A673 (cell line): ENCODE measurements around the gene ZNF664. TPM values are rescaled to one million over a fixed set of nuclear protein-coding genes. Genes with fewer than 3 reads are reported as not detected.

ENCODE experiments used
- BruUV-seq: library from RNA; stranded (reverse); fragments of 400-500 nt; replicated peaks from 2 replicates; lab custom pipeline; 2021; lab: Mats Ljungman, UMichigan
- CTCF ChIA-PET: fragments of 300-600 bp; sonication (Branson Sonifier 250); formaldehyde crosslinking; loops from one replicate; lab custom pipeline; 2022; ENCODE audit warnings: antibody characterized with exemption; lab: Charles Lee
- POLR2A ChIA-PET: fragments of 300-600 bp; sonication (Branson Sonifier 250); formaldehyde crosslinking; loops from one replicate; lab custom pipeline; 2022; ENCODE audit warnings: antibody characterized with exemption; ENCODE audit not compliant: low non-redundant PET; lab: Charles Lee
- DNase-seq: peaks from one replicate; pipeline ENCODE4 v3.0.0-alpha.2; 2015; ENCODE audit warnings: low spot score
- H3K27ac ChIP-seq: fragments of 200-600 bp; sonication (generic); 2 replicates; pipeline ENCODE4 v1.5.1; 2016; ENCODE audit warnings: mixed run types, low read depth, mild to moderate bottlenecking, mixed read lengths, antibody characterized with exemption, low read length; ENCODE audit not compliant: poor library complexity, severe bottlenecking
- H3K27me3 ChIP-seq: fragments of 200-600 bp; sonication (generic); replicated peaks from 2 replicates; pipeline ENCODE4 v1.6.1; 2017; ENCODE audit warnings: mixed run types, low read depth, mild to moderate bottlenecking, mixed read lengths, antibody characterized with exemption, low read length; ENCODE audit not compliant: insufficient read depth, poor library complexity
- H3K36me3 ChIP-seq: fragments of 200-600 bp; sonication (generic); 2 replicates; pipeline ENCODE4 v1.6.1; 2016; ENCODE audit warnings: mixed run types, mild to moderate bottlenecking, mixed read lengths, antibody characterized with exemption, low read length; ENCODE audit not compliant: insufficient read depth, poor library complexity, severe bottlenecking
- H3K4me1 ChIP-seq: fragments of 200-600 bp; sonication (generic); 2 replicates; pipeline ENCODE4 v1.6.1; 2017; ENCODE audit warnings: mixed run types, mild to moderate bottlenecking, mixed read lengths, antibody characterized with exemption, low read length; ENCODE audit not compliant: insufficient read depth, poor library complexity, severe bottlenecking
- H3K4me3 ChIP-seq: fragments of 200-600 bp; sonication (generic); 2 replicates; pipeline ENCODE4 v1.5.1; 2016; ENCODE audit warnings: low read depth, mixed run types, mild to moderate bottlenecking, mixed read lengths, low read length; ENCODE audit not compliant: poor library complexity, severe bottlenecking
- H3K9me3 ChIP-seq: fragments of 200-600 bp; sonication (generic); 2 replicates; pipeline ENCODE4 v1.6.1; 2016; ENCODE audit warnings: mixed run types, low read depth, mild to moderate bottlenecking, mixed read lengths, antibody characterized with exemption, low read length; ENCODE audit not compliant: poor library complexity, severe bottlenecking
- EZH2 ChIP-seq: fragments of 200-600 bp; sonication (generic); IDR thresholded peaks from 2 replicates; pipeline ENCODE4 v1.6.1; 2017; ENCODE audit warnings: borderline replicate concordance, low read depth, mild to moderate bottlenecking, mixed read lengths, antibody characterized with exemption, low read length; ENCODE audit not compliant: poor library complexity, severe bottlenecking
- intact Hi-C: fragments of 100-400 bp; cut with micrococcal nuclease; formaldehyde crosslinking; loops from one replicate; pipeline ENCODE4 v1.10.0; 2022; ENCODE audit not compliant: unreplicated experiment
- total RNA-seq: library from RNA; stranded (reverse); gene quantifications from 2 replicates; pipeline ENCODE4 v1.2.3, GENCODE V29; 2021
- TF ChIP-seq, protein P1 (sequence below): fragments of 300-800, 200-600 bp; sonication (generic); conservative IDR thresholded peaks from 2 replicates; pipeline ENCODE4 v1.5.1; 2017; ENCODE audit warnings: low read depth, mild to moderate bottlenecking, antibody characterized with exemption, low read length, moderate library complexity, mixed read lengths

The ZNF664 gene
- total RNA-seq, 1 experiment from 2014 or later, result 135 TPM

DNA sequence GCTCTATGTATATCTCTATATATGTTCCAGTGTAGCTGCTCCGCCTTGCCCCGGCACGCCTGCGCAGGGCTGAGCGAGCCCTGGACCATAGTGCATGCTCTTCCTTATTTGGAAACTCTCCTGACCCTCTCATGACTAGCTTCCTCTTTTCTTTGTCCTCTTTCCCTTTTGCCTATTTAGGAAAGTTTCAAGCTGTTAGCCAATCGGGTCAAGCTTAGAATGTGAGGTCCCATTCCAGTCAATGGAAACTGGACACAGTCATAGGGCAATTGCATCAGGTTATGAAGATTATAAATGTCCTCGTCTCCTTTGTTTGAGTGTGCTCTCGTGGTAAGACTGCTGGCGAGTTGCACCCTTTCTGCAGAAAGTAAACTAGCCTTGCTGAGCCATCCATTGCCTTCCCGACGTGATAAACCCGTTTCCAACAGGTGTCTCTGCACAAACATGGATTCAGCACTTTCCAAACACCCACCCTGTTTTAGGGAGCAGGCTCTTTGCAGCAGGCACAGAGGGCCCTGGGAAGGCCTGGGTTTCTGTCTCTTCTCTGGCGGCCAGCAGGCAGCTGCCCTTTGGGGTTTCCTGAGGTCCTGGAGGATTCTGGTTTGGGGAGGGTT lies 31.3 kb upstream of the ZNF664 start:
- H3K36me3 ChIP-seq, result no peaks in the 10 kb centered on the region
- POLR2A ChIA-PET, result no interaction called here
- H3K4me3 ChIP-seq, result no peak overlapping the region
- H3K4me1 ChIP-seq, result no peaks in the 10 kb centered on the region
- no peaks in the 10 kb centered on the region for H3K9me3 ChIP-seq
- intact Hi-C loops, result no loop called here
- no peak for DNase-seq
- H3K27ac ChIP-seq, result no peak overlapping the region
- no peaks in the 10 kb centered on the region for H3K27me3 ChIP-seq
- CTCF ChIA-PET, result no interaction called here
- no TSS peak for BruUV-seq
- TF ChIP-seq, protein P1, sequence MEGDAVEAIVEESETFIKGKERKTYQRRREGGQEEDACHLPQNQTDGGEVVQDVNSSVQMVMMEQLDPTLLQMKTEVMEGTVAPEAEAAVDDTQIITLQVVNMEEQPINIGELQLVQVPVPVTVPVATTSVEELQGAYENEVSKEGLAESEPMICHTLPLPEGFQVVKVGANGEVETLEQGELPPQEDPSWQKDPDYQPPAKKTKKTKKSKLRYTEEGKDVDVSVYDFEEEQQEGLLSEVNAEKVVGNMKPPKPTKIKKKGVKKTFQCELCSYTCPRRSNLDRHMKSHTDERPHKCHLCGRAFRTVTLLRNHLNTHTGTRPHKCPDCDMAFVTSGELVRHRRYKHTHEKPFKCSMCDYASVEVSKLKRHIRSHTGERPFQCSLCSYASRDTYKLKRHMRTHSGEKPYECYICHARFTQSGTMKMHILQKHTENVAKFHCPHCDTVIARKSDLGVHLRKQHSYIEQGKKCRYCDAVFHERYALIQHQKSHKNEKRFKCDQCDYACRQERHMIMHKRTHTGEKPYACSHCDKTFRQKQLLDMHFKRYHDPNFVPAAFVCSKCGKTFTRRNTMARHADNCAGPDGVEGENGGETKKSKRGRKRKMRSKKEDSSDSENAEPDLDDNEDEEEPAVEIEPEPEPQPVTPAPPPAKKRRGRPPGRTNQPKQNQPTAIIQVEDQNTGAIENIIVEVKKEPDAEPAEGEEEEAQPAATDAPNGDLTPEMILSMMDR, result no peak
- TF ChIP-seq EZH2, result no peak

DNA sequence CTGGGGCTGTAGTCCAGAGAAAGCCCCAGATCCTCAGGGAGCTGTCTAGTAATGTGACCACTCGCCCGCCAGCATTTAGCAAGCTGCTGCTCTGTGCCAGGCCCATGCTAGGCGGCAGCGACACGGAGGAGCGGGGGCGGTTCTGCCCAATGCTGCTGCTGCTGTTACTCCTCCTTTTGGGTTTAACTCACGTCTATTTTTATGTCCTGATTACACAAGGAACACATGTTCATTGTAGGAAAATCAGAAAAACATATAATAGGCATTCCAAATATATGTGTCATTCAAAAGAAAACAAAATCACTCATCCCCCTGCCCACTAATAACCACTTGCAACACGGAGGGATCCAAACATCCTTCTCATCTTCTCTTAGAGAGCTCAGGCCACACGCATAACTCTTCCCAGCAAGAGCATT lies 30.8 kb upstream of the ZNF664 start:
- H3K27ac ChIP-seq, result no peak overlapping the region
- no peaks in the 10 kb centered on the region for H3K9me3 ChIP-seq
- TF ChIP-seq, protein P1, result no peak
- TF ChIP-seq EZH2, result no peak
- DNase-seq, result no peak
- intact Hi-C loops, result no loop called here
- H3K27me3 ChIP-seq, result no peaks in the 10 kb centered on the region
- ChIA-PET CTCF (no interaction called here), POLR2A (no interaction called here)
- BruUV-seq, result no TSS peak
- H3K4me1 ChIP-seq, result no peaks in the 10 kb centered on the region
- no peak overlapping the region for H3K4me3 ChIP-seq
- H3K36me3 ChIP-seq, result no peaks in the 10 kb centered on the region

DNA sequence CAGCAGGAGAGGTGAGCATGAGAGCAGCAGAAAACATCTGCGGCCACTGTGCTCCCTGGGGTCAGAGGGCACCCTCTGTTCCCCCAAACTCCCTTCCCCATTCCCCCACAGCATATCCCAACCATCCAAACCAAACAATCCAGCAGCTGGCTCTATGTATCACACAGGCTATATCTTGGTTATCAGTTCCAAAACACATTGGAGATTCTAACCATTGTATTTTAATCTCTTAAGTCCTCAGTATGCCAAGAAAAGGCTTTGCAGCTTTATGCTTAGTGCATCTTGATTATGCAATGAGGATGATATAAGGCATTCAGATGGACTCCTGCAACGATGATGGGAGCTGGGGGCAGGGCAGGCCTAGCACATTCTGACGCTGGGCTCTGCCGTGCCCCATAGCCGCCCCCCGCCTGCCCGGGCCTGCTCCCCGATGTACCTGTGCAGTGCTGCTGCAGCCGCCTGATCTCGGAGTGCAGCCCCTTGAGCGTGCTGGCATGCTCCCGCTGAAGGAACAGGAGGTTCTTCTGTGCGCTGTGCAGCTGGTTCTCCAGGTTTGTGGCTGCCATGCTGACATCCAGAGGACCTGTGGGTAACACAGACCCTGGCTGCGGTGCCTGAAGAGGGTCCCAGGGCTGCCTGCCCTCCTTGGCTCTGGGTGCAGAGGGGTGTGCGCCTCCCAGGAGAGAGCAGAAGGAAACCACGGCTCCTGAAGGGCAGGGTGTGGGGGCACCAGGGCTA lies 29.9 kb upstream of the ZNF664 start:
- Histone ChIP-seq H3K27me3 (no peaks in the 10 kb centered on the region), H3K36me3 (no peaks in the 10 kb centered on the region), H3K4me3 (no peak overlapping the region), H3K27ac (no peak overlapping the region), H3K9me3 (no peaks in the 10 kb centered on the region), H3K4me1 (no peaks in the 10 kb centered on the region)
- ChIA-PET CTCF (no interaction called here), POLR2A (no interaction called here)
- intact Hi-C loops, result no loop called here
- BruUV-seq, result no TSS peak
- TF ChIP-seq, protein P1, result no peak
- DNase-seq, result no peak
